ENCODE measurements around the gene TBC1D10B.

GRCh38 chr16:30418350-30419181 is 48.3 kb upstream of the TBC1D10B start:
- TF ChIP-seq, protein P1, sequence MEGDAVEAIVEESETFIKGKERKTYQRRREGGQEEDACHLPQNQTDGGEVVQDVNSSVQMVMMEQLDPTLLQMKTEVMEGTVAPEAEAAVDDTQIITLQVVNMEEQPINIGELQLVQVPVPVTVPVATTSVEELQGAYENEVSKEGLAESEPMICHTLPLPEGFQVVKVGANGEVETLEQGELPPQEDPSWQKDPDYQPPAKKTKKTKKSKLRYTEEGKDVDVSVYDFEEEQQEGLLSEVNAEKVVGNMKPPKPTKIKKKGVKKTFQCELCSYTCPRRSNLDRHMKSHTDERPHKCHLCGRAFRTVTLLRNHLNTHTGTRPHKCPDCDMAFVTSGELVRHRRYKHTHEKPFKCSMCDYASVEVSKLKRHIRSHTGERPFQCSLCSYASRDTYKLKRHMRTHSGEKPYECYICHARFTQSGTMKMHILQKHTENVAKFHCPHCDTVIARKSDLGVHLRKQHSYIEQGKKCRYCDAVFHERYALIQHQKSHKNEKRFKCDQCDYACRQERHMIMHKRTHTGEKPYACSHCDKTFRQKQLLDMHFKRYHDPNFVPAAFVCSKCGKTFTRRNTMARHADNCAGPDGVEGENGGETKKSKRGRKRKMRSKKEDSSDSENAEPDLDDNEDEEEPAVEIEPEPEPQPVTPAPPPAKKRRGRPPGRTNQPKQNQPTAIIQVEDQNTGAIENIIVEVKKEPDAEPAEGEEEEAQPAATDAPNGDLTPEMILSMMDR (IDR thresholded peaks at IDR 0.05) = no peak
- TF ChIP-seq EZH2 (IDR thresholded peaks at IDR 0.05) = peak; percentile 8

All from neural progenitor cell (in vitro differentiated cells).